Urinary bladder (tissue), 4 donors: ENCODE measurements around the gene SCFD2. TPM values are rescaled to one million over a fixed set of nuclear protein-coding genes. Genes with fewer than 3 reads are reported as not detected.

Experiments
- DNase-seq: peaks from one replicate; pipeline ENCODE4 v3.0.0-alpha.2; 2015; ENCODE audit errors: extremely low spot score
- H3K27ac ChIP-seq: one replicate; pipeline ENCODE4 v1.5.1; 2013; ENCODE audit warnings: low read depth, mild to moderate bottlenecking, moderate library complexity
- H3K36me3 ChIP-seq: one replicate; pipeline ENCODE4 v1.6.1; 2013; ENCODE audit warnings: mild to moderate bottlenecking, moderate library complexity; ENCODE audit not compliant: insufficient read depth
- H3K4me1 ChIP-seq: one replicate; pipeline ENCODE4 v1.6.1; 2013; ENCODE audit warnings: mild to moderate bottlenecking, moderate library complexity; ENCODE audit not compliant: insufficient read depth
- H3K4me3 ChIP-seq: one replicate; pipeline ENCODE4 v1.5.1; 2013; ENCODE audit warnings: low read depth, low read length
- WGBS: extraction: QIAGEN DNeasy Blood & Tissue Kit; methylation state at CpG from one replicate; pipeline ENCODE4 v1.1.7; 2013; 5-methylcytosine and 5-hydroxymethylcytosine counted together
- polyA plus RNA-seq: library from polyadenylated mRNA; stranded (reverse); fragments of 200-250 nt; gene quantifications from one replicate; pipeline ENCODE4 v1.2.3, GENCODE V29; 2013
- total RNA-seq: library from RNA; depleted of rRNA; stranded (reverse); fragments of >200 nt; gene quantifications from one replicate; pipeline ENCODE4 v1.2.3, GENCODE V29; 2014
- donor health status: healthy with polysubstance abuse.
- donor health status: healthy.

Gene SCFD2
- total and polyA plus RNA-seq, 2 donors = 8.1 to 23.8 TPM

- 75% methylated on average over 5 of the region's 5 CpGs for WGBS
- H3K4me1 ChIP-seq = no peaks in the 10 kb centered on the region
- no peak overlapping the region for H3K27ac ChIP-seq
Observed at GRCh38 chr4:53013873-53014775, 351.7 kb downstream of the SCFD2 start.

GRCh38 chr4:53012738-53013137 is 353.1 kb downstream of the SCFD2 start:
- Histone ChIP-seq H3K4me1 (no peaks in the 10 kb centered on the region), H3K36me3 (no peaks in the 10 kb centered on the region), H3K27ac (no peak overlapping the region), H3K4me3 (no peak overlapping the region)
- 50% methylated on average over 1 of the region's 1 CpG for WGBS
- DNase-seq = no peak

More at GRCh38 chr4:53013873-53014775, 351.7 kb downstream of the SCFD2 start:
- Histone ChIP-seq H3K36me3 (no peaks in the 10 kb centered on the region), H3K4me3 (no peak overlapping the region)
- DNase-seq = no peak

GRCh38 chr4:53011259-53011905 is 354.5 kb downstream of the SCFD2 start:
- DNase-seq = no peak
- 55% methylated on average over 2 of the region's 2 CpGs for WGBS
- no peak overlapping the region for H3K27ac ChIP-seq
- H3K36me3 ChIP-seq = no peaks in the 10 kb centered on the region
- H3K4me1 ChIP-seq = no peaks in the 10 kb centered on the region
- H3K4me3 ChIP-seq = no peak overlapping the region

- Histone ChIP-seq H3K4me1 (no peaks in the 10 kb centered on the region), H3K4me3 (no peak overlapping the region), H3K27ac (no peak overlapping the region), H3K36me3 (no peaks in the 10 kb centered on the region)
- WGBS = 34% methylated on average over 5 of the region's 5 CpGs
- DNase-seq = no peak
Observed at GRCh38 chr4:53010318-53010717, 355.5 kb downstream of the SCFD2 start.

- Histone ChIP-seq H3K4me3 (no peak overlapping the region), H3K27ac (no peak overlapping the region), H3K36me3 (no peaks in the 10 kb centered on the region), H3K4me1 (no peaks in the 10 kb centered on the region)
- DNase-seq = no peak
- 65% methylated on average over 3 of the region's 3 CpGs for WGBS
Observed at GRCh38 chr4:53009824-53010223, 356.0 kb downstream of the SCFD2 start.

- no peak overlapping the region for H3K27ac ChIP-seq
- no peak for DNase-seq
- H3K4me3 ChIP-seq = no peak overlapping the region
- no peaks in the 10 kb centered on the region for H3K36me3 ChIP-seq
- no peaks in the 10 kb centered on the region for H3K4me1 ChIP-seq
- over 99% methylated on average over 4 of the region's 4 CpGs for WGBS
Observed at GRCh38 chr4:53007024-53007423, 358.8 kb downstream of the SCFD2 start.

GRCh38 chr4:53005808-53006207 is 360.1 kb downstream of the SCFD2 start:
- no peaks in the 10 kb centered on the region for H3K4me1 ChIP-seq
- H3K36me3 ChIP-seq = no peaks in the 10 kb centered on the region
- no peak for DNase-seq
- 91% methylated on average over 3 of the region's 3 CpGs for WGBS
- no peak overlapping the region for H3K4me3 ChIP-seq
- no peak overlapping the region for H3K27ac ChIP-seq

GRCh38 chr4:53005149-53005546 is 360.7 kb downstream of the SCFD2 start:
- no peak overlapping the region for H3K4me3 ChIP-seq
- DNase-seq = no peak
- H3K27ac ChIP-seq = no peak overlapping the region
- no peaks in the 10 kb centered on the region for H3K36me3 ChIP-seq
- WGBS = 80% methylated on average over 2 of the region's 2 CpGs
- H3K4me1 ChIP-seq = no peaks in the 10 kb centered on the region

- 96% methylated on average over 10 of the region's 10 CpGs for WGBS
- H3K4me3 ChIP-seq = no peak overlapping the region
- no peaks in the 10 kb centered on the region for H3K36me3 ChIP-seq
- no peak overlapping the region for H3K27ac ChIP-seq
- no peaks in the 10 kb centered on the region for H3K4me1 ChIP-seq
- DNase-seq = no peak
Observed at GRCh38 chr4:53004497-53005148, 361.2 kb downstream of the SCFD2 start.

- H3K36me3 ChIP-seq = no peaks in the 10 kb centered on the region
- no peaks in the 10 kb centered on the region for H3K4me1 ChIP-seq
- no peak for DNase-seq
- H3K4me3 ChIP-seq = no peak overlapping the region
- H3K27ac ChIP-seq = no peak overlapping the region
- WGBS = 89% methylated on average over 3 of the region's 3 CpGs
Observed at GRCh38 chr4:53003959-53004358, 361.9 kb downstream of the SCFD2 start.

- Histone ChIP-seq H3K4me3 (no peak overlapping the region), H3K27ac (no peak overlapping the region), H3K36me3 (no peaks in the 10 kb centered on the region), H3K4me1 (no peaks in the 10 kb centered on the region)
- WGBS = 97% methylated on average over 6 of the region's 6 CpGs
- DNase-seq = no peak
Observed at GRCh38 chr4:53000560-53000959, 365.3 kb downstream of the SCFD2 start.

GRCh38 chr4:52999626-53000025 is 366.2 kb downstream of the SCFD2 start:
- Histone ChIP-seq H3K27ac (no peak overlapping the region), H3K36me3 (no peaks in the 10 kb centered on the region), H3K4me1 (no peaks in the 10 kb centered on the region), H3K4me3 (no peak overlapping the region)
- 89% methylated on average over 6 of the region's 6 CpGs for WGBS
- DNase-seq = no peak

- DNase-seq = no peak
- Histone ChIP-seq H3K4me3 (no peak overlapping the region), H3K36me3 (no peaks in the 10 kb centered on the region), H3K4me1 (no peaks in the 10 kb centered on the region), H3K27ac (no peak overlapping the region)
- 90% methylated on average over 3 of the region's 3 CpGs for WGBS
Observed at GRCh38 chr4:52998413-52998812, 367.4 kb downstream of the SCFD2 start.

GRCh38 chr4:52997132-52997416 is 368.8 kb downstream of the SCFD2 start:
- no peak for DNase-seq
- Histone ChIP-seq H3K27ac (no peak overlapping the region), H3K4me1 (no peaks in the 10 kb centered on the region), H3K4me3 (no peak overlapping the region), H3K36me3 (no peaks in the 10 kb centered on the region)
- WGBS = 89% methylated on average over 3 of the region's 3 CpGs
